ENCODE data around the gene CRY1. TPM values are rescaled to one million over a fixed set of nuclear protein-coding genes. Genes with fewer than 3 reads are reported as not detected.

The CRY1 gene
- total RNA-seq, 6 experiments from 2014 or later, result 7.5 to 12.5 (median 10.6) TPM

GRCh38 chr12:107106241-107107025, 13.1 kb upstream of the CRY1 start:
- H3K4me3 ChIP-seq, result no peak overlapping the region
- no peak for ATAC-seq
- 66% methylated on average over 5 of the region's 5 CpGs for WGBS (ENCODE audit: insufficient coverage, low coverage, low lambda C conversion rate, missing lambda C conversion rate)
- H3K27me3 ChIP-seq, result no peaks in the 10 kb centered on the region
- H3K4me1 ChIP-seq, result peaks cover 0 to 16% (median 7%) of the 10 kb centered on the region in 4 donors
- DNase-seq, result no peak
- H3K36me3 ChIP-seq, result no peaks in the 10 kb centered on the region
- intact Hi-C loops (cut with DNase I), result no loop called here
- H3K27ac ChIP-seq, result no peak overlapping the region
- no peaks in the 10 kb centered on the region for H3K9me3 ChIP-seq
- TF ChIP-seq POLR2A (IDR thresholded peaks at IDR 0.05) (no peak), CTCF (IDR thresholded peaks at IDR 0.05) (no peak)

GRCh38 chr12:107105410-107105703, 12.0 kb upstream of the CRY1 start:
- TF ChIP-seq POLR2A (IDR thresholded peaks at IDR 0.05) (no peak), CTCF (IDR thresholded peaks at IDR 0.05) (no peak)
- WGBS (ENCODE audit: insufficient coverage, low coverage, low lambda C conversion rate, missing lambda C conversion rate), result 88% methylated on average over 1 of the region's 1 CpG
- ATAC-seq, result no peak
- Histone ChIP-seq H3K9me3 (no peaks in the 10 kb centered on the region), H3K4me3 (no peak overlapping the region), H3K4me1 (peaks cover 0 to 25% (median 11%) of the 10 kb centered on the region in 4 donors), H3K36me3 (no peaks in the 10 kb centered on the region), H3K27ac (no peak overlapping the region), H3K27me3 (no peaks in the 10 kb centered on the region)
- intact Hi-C loops (cut with DNase I), result no loop called here
- no peak for DNase-seq

GRCh38 chr12:107103516-107103915, 10.2 kb upstream of the CRY1 start:
- peaks cover 0 to 36% (median 11%) of the 10 kb centered on the region in 4 donors for H3K4me1 ChIP-seq
- H3K4me3 ChIP-seq, result no peak overlapping the region
- intact Hi-C loops (cut with DNase I), result no loop called here
- H3K9me3 ChIP-seq, result no peaks in the 10 kb centered on the region
- H3K27ac ChIP-seq, result peak overlapping the region in 1 of 3 donors; percentile 87
- no peak for ATAC-seq
- TF ChIP-seq POLR2A (IDR thresholded peaks at IDR 0.05) (no peak), CTCF (IDR thresholded peaks at IDR 0.05) (no peak)
- H3K27me3 ChIP-seq, result no peaks in the 10 kb centered on the region
- H3K36me3 ChIP-seq, result no peaks in the 10 kb centered on the region
- no peak for DNase-seq

- Histone ChIP-seq H3K9me3 (no peaks in the 10 kb centered on the region), H3K27me3 (no peaks in the 10 kb centered on the region), H3K36me3 (no peaks in the 10 kb centered on the region), H3K4me1 (peaks cover 0 to 36% (median 11%) of the 10 kb centered on the region in 4 donors), H3K4me3 (no peak overlapping the region), H3K27ac (peak overlapping the region in 1 of 3 donors; percentile 87)
- WGBS (ENCODE audit: insufficient coverage, low coverage, low lambda C conversion rate, missing lambda C conversion rate), result 77% methylated on average over 3 of the region's 3 CpGs
- no peak for ATAC-seq
- DNase-seq, result no peak
- TF ChIP-seq CTCF (IDR thresholded peaks at IDR 0.05) (no peak), POLR2A (IDR thresholded peaks at IDR 0.05) (no peak)
- intact Hi-C loops (cut with DNase I), result no loop called here
Measured at GRCh38 chr12:107103097-107103496, 9.7 kb upstream of the CRY1 start.
